ENCODE results near the gene GPR176. TPM values are rescaled to one million over a fixed set of nuclear protein-coding genes. Genes with fewer than 3 reads are reported as not detected.

The GPR176 gene
- 13.3 TPM for polyA plus RNA-seq (2013, experiment 1 of 2)
- 13.8 TPM for polyA plus RNA-seq (2013, experiment 2 of 2)

DNA sequence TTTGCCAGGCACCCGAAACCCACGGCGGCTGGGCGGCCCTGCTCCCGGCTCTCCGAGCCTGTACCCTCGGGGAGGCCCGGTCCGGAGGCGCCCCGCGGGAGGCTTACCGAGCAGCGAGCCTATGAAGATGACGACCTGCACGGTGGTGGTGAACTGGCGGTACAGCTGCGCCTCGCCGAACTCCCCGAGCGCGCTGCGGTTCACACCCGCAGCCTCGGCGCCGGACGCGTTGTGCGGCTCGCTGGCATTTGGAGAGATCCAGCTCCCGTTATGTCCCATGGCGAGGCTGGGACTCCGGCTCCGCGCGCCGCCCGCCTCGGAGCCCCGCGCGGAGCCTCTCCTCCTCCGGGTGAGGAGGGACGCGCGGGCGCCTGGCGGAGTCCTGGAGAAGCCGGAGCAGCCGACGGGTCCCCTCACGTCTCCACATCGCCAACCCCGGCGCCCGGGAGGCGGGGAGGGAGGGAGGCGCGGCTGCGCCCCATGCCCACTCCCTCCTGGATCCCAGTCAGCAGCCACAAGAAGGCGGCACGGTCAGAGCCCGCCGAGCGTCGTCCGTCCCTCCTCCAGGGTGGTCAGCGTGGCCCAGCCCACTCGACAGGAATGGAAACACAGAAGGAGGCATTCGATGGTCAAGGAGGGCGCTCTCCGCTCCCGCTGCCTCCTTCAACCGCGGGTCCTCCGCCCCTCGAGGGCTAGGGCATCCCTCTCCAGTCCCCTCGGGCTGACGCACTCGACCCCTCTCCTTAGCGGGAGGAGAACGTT lies at the start of gene GPR176:
Gene GPR176 (minus strand): TSS at position 519 of the 762 bp plus-strand sequence. CDS start 240 bp downstream, at position 279.
- peaks cover 2% of the 10 kb centered on the region for H3K4me1 ChIP-seq (ENCODE audit: control insufficient read depth, insufficient read depth, low read depth, low read length)
- H3K79me1 ChIP-seq (replicated peaks; ENCODE audit: low read length, poor library complexity, severe bottlenecking) = no peaks in the 10 kb centered on the region
- peak; percentile 91 for DNase-seq
- under 1% methylated on average over 78 of the region's 84 CpGs for WGBS
- peaks cover 0 to 3% of the 10 kb centered on the region in 2 experiments for H3K36me3 ChIP-seq (ENCODE audit: control insufficient read depth in 1 of 2, insufficient read depth in 2 of 2, low read depth in 1 of 2, low read length in 2 of 2)
- H4K8ac ChIP-seq (ENCODE audit: low read length) = peak within 1 kb of the TSS; percentile 87
- H2AFZ ChIP-seq (ENCODE audit: low read depth, low read length) = peak within 1 kb of the TSS; percentile 3
- peak within 1 kb of the TSS; percentile 80 for H2BK5ac ChIP-seq (ENCODE audit: low read depth, low read length, poor library complexity, severe bottlenecking)
- peak within 1 kb of the TSS; percentile 87 to 88 for H3K4me3 ChIP-seq (ENCODE audit: insufficient read depth in 1 of 2, low read depth in 1 of 2, low read length in 2 of 2)
- H3K27me3 ChIP-seq (ENCODE audit: control insufficient read depth in 1 of 2, insufficient read depth in 1 of 2, low read length in 2 of 2) = no peaks in the 10 kb centered on the region
- peak within 1 kb of the TSS; percentile 68 to 91 for H3K18ac ChIP-seq (ENCODE audit: low read depth in 1 of 2, low read length in 2 of 2)
- peak within 1 kb of the TSS; percentile 51 to 71 for H3K4ac ChIP-seq (ENCODE audit: low read depth in 1 of 2, low read length in 2 of 2)
- H3K9me3 ChIP-seq (ENCODE audit: control insufficient read depth, low read length) = no peaks in the 10 kb centered on the region
- H2BK15ac ChIP-seq (ENCODE audit: low read depth, poor library complexity, severe bottlenecking) = peak within 1 kb of the TSS; percentile 90
- H3K9ac ChIP-seq (ENCODE audit: low read length) = peak within 1 kb of the TSS; percentile 97
- H3K23ac ChIP-seq (ENCODE audit: low read length in 2 of 2) = peak within 1 kb of the TSS; percentile 13 to 97
- peak within 1 kb of the TSS; percentile 76 for H3K4me2 ChIP-seq (ENCODE audit: low read length, poor library complexity, severe bottlenecking)
- H3K27ac ChIP-seq (ENCODE audit: low read length, poor library complexity, severe bottlenecking) = peak within 1 kb of the TSS; percentile 83
- H4K91ac ChIP-seq (ENCODE audit: low read length) = peak within 1 kb of the TSS; percentile 68
- peak within 1 kb of the TSS in 1 of 2 experiments; percentile 29 for H3K14ac ChIP-seq (ENCODE audit: low read length in 2 of 2)
- H2BK120ac ChIP-seq (ENCODE audit: low read depth, low read length) = peak within 1 kb of the TSS; percentile 50
- H2AK5ac ChIP-seq (ENCODE audit: low read length, severe bottlenecking) = no peak within 1 kb of the TSS
- peak within 1 kb of the TSS in 1 of 2 experiments; percentile 71 for H2BK12ac ChIP-seq (ENCODE audit: low read length in 2 of 2)

DNA sequence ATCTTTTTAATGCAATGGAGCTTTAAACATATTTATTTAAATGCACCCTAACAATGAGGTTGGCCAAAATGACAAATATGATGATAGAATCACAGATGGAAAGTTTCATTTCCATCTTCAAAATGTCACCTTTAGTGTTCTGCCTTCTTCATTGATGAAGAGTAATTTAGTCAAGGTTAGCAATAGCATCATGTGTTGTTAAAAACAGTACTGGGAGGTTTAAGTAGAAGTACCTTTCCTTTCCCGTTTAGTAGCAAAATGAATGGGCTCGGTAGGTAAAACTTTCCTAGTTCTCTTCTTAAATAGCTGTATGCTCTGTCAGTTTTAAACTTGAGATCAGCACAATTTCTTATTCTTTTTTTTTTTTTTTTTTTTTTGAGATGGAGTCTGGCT lies 48.9 kb upstream of the GPR176 start:
- H3K4me1 ChIP-seq (ENCODE audit: control insufficient read depth, insufficient read depth, low read depth, low read length) = peaks cover 3% of the 10 kb centered on the region
- no peak overlapping the region for H3K14ac ChIP-seq (ENCODE audit: low read length in 2 of 2)
- no peak overlapping the region for H3K23ac ChIP-seq (ENCODE audit: low read length in 2 of 2)
- H3K4me2 ChIP-seq (ENCODE audit: low read length, poor library complexity, severe bottlenecking) = no peak overlapping the region
- no peak overlapping the region for H4K8ac ChIP-seq (ENCODE audit: low read length)
- H4K91ac ChIP-seq (ENCODE audit: low read length) = no peak overlapping the region
- no peak overlapping the region for H3K4ac ChIP-seq (ENCODE audit: low read depth in 1 of 2, low read length in 2 of 2)
- no peak overlapping the region for H3K27ac ChIP-seq (ENCODE audit: low read length, poor library complexity, severe bottlenecking)
- H3K18ac ChIP-seq (ENCODE audit: low read depth in 1 of 2, low read length in 2 of 2) = no peak overlapping the region
- no peak overlapping the region for H2AFZ ChIP-seq (ENCODE audit: low read depth, low read length)
- no peak overlapping the region for H2BK5ac ChIP-seq (ENCODE audit: low read depth, low read length, poor library complexity, severe bottlenecking)
- no peak overlapping the region for H3K9ac ChIP-seq (ENCODE audit: low read length)
- H2BK12ac ChIP-seq (ENCODE audit: low read length in 2 of 2) = no peak overlapping the region
- no peak overlapping the region for H2AK5ac ChIP-seq (ENCODE audit: low read length, severe bottlenecking)
- no peaks in the 10 kb centered on the region for H3K27me3 ChIP-seq (ENCODE audit: control insufficient read depth in 1 of 2, insufficient read depth in 1 of 2, low read length in 2 of 2)
- no peak overlapping the region for H2BK15ac ChIP-seq (ENCODE audit: low read depth, poor library complexity, severe bottlenecking)
- peaks cover 22 to 73% of the 10 kb centered on the region in 2 experiments for H3K36me3 ChIP-seq (ENCODE audit: control insufficient read depth in 1 of 2, insufficient read depth in 2 of 2, low read depth in 1 of 2, low read length in 2 of 2)
- H3K79me1 ChIP-seq (replicated peaks; ENCODE audit: low read length, poor library complexity, severe bottlenecking) = peaks cover 23% of the 10 kb centered on the region
- no peak overlapping the region for H3K4me3 ChIP-seq (ENCODE audit: insufficient read depth in 1 of 2, low read depth in 1 of 2, low read length in 2 of 2)
- no peaks in the 10 kb centered on the region for H3K9me3 ChIP-seq (ENCODE audit: control insufficient read depth, low read length)
- DNase-seq = no peak
- 94% methylated on average over 2 of the region's 2 CpGs for WGBS
- no peak overlapping the region for H2BK120ac ChIP-seq (ENCODE audit: low read depth, low read length)

DNA sequence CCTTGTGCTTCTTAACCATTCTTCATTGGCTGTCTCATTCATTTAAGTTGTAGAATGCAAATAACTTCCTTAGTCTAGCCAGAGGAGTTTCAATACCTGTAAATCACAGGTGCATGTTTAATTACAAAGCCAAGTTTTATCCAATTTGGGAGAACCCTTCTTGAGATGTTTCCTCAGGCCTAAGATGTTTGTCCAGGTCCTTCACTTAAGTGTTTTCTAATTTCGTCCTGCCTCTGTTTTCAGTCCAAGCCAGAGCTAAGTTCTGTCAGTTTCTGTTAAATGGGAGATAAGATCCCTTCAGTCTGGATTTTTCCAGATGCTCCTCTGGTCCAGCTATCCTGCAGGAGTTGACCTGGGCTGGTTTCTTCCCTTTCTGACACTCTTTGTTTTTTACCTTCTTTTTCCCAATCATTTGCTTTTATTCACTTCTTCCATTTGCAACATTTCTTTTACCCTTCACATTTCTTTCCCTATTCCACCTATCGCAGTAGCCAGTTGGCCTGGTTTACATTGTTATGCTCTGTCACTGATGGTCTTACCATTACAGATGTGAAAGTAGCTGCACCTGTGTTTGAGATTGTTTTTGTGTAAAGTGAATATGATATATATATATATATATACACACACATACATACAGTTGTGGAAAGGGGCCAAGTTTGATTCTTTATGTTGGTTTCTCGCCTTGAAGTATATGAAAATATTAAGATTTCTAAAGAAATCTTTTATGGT lies 48.4 kb upstream of the GPR176 start:
- no peak overlapping the region for H3K4ac ChIP-seq (ENCODE audit: low read depth in 1 of 2, low read length in 2 of 2)
- no peak overlapping the region for H2AFZ ChIP-seq (ENCODE audit: low read depth, low read length)
- WGBS = 100% methylated on average over 1 of the region's 3 CpGs
- H3K4me3 ChIP-seq (ENCODE audit: insufficient read depth in 1 of 2, low read depth in 1 of 2, low read length in 2 of 2) = no peak overlapping the region
- no peak overlapping the region for H2BK120ac ChIP-seq (ENCODE audit: low read depth, low read length)
- no peak overlapping the region for H3K18ac ChIP-seq (ENCODE audit: low read depth in 1 of 2, low read length in 2 of 2)
- no peak overlapping the region for H3K27ac ChIP-seq (ENCODE audit: low read length, poor library complexity, severe bottlenecking)
- H2AK5ac ChIP-seq (ENCODE audit: low read length, severe bottlenecking) = no peak overlapping the region
- H2BK12ac ChIP-seq (ENCODE audit: low read length in 2 of 2) = no peak overlapping the region
- no peak overlapping the region for H3K14ac ChIP-seq (ENCODE audit: low read length in 2 of 2)
- no peaks in the 10 kb centered on the region for H3K27me3 ChIP-seq (ENCODE audit: control insufficient read depth in 1 of 2, insufficient read depth in 1 of 2, low read length in 2 of 2)
- no peak overlapping the region for H3K9ac ChIP-seq (ENCODE audit: low read length)
- no peak overlapping the region for H2BK15ac ChIP-seq (ENCODE audit: low read depth, poor library complexity, severe bottlenecking)
- H3K4me1 ChIP-seq (ENCODE audit: control insufficient read depth, insufficient read depth, low read depth, low read length) = peaks cover 3% of the 10 kb centered on the region
- no peak overlapping the region for H3K23ac ChIP-seq (ENCODE audit: low read length in 2 of 2)
- peaks cover 18% of the 10 kb centered on the region for H3K79me1 ChIP-seq (replicated peaks; ENCODE audit: low read length, poor library complexity, severe bottlenecking)
- H4K91ac ChIP-seq (ENCODE audit: low read length) = no peak overlapping the region
- H3K9me3 ChIP-seq (ENCODE audit: control insufficient read depth, low read length) = no peaks in the 10 kb centered on the region
- H4K8ac ChIP-seq (ENCODE audit: low read length) = no peak overlapping the region
- H3K36me3 ChIP-seq (ENCODE audit: control insufficient read depth in 1 of 2, insufficient read depth in 2 of 2, low read depth in 1 of 2, low read length in 2 of 2) = peaks cover 22 to 73% of the 10 kb centered on the region in 2 experiments
- no peak overlapping the region for H3K4me2 ChIP-seq (ENCODE audit: low read length, poor library complexity, severe bottlenecking)
- no peak overlapping the region for H2BK5ac ChIP-seq (ENCODE audit: low read depth, low read length, poor library complexity, severe bottlenecking)
- DNase-seq = no peak

DNA sequence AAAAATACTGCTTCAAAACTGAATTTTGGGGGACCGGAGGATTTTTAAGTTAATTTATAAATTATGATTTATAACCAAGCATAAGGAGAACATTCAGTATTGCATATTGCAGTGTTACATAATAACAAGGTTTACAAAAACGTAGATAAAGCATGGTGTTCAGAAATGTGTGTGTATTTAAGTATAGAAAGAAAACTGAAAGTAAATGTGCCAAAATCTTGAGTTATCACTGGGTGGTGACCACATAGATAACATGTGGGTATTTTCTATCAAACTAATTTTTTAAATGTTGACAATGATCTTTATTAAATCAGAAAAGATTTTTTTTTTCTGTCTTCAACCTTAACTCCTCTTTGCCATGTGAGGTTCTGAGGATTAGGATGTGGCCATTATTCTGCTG lies 46.5 kb upstream of the GPR176 start:
- no peak overlapping the region for H3K23ac ChIP-seq (ENCODE audit: low read length in 2 of 2)
- WGBS = 100% methylated on average over 1 of the region's 2 CpGs
- H3K14ac ChIP-seq (ENCODE audit: low read length in 2 of 2) = no peak overlapping the region

More for the DNA sequence above, 46.5 kb upstream of the GPR176 start:
- Histone ChIP-seq H3K4me1 (ENCODE audit: control insufficient read depth, insufficient read depth, low read depth, low read length) (peaks cover 3% of the 10 kb centered on the region), H3K27ac (ENCODE audit: low read length, poor library complexity, severe bottlenecking) (no peak overlapping the region), H2AFZ (ENCODE audit: low read depth, low read length) (no peak overlapping the region), H3K9ac (ENCODE audit: low read length) (no peak overlapping the region), H3K9me3 (ENCODE audit: control insufficient read depth, low read length) (no peaks in the 10 kb centered on the region), H4K91ac (ENCODE audit: low read length) (no peak overlapping the region), H2AK5ac (ENCODE audit: low read length, severe bottlenecking) (no peak overlapping the region), H3K4me3 (ENCODE audit: insufficient read depth in 1 of 2, low read depth in 1 of 2, low read length in 2 of 2) (no peak overlapping the region), H3K79me1 (replicated peaks; ENCODE audit: low read length, poor library complexity, severe bottlenecking) (peaks cover 17% of the 10 kb centered on the region), H3K27me3 (ENCODE audit: control insufficient read depth in 1 of 2, insufficient read depth in 1 of 2, low read length in 2 of 2) (no peaks in the 10 kb centered on the region), H3K18ac (ENCODE audit: low read depth in 1 of 2, low read length in 2 of 2) (no peak overlapping the region), H3K4ac (ENCODE audit: low read depth in 1 of 2, low read length in 2 of 2) (no peak overlapping the region), H2BK5ac (ENCODE audit: low read depth, low read length, poor library complexity, severe bottlenecking) (no peak overlapping the region), H2BK12ac (ENCODE audit: low read length in 2 of 2) (no peak overlapping the region), H3K36me3 (ENCODE audit: control insufficient read depth in 1 of 2, insufficient read depth in 2 of 2, low read depth in 1 of 2, low read length in 2 of 2) (peaks cover 22 to 78% of the 10 kb centered on the region in 2 experiments), H4K8ac (ENCODE audit: low read length) (no peak overlapping the region), H2BK15ac (ENCODE audit: low read depth, poor library complexity, severe bottlenecking) (no peak overlapping the region), H3K4me2 (ENCODE audit: low read length, poor library complexity, severe bottlenecking) (no peak overlapping the region), H2BK120ac (ENCODE audit: low read depth, low read length) (no peak overlapping the region)
- no peak for DNase-seq

All from mesenchymal stem cell (in vitro differentiated cells and primary cell).